Astrocyte of the spinal cord (primary cell): ENCODE results near the gene CSK.
A peak's percentile ranks its signal among the peaks of the same experiment; 100 is the strongest.

Experiments used
- DNase-seq: peaks from one replicate; pipeline ENCODE4 v3.0.0; 2011; ENCODE audit warnings: low read depth, low spot score
- H3K4me3 ChIP-seq: 2 replicates; pipeline ENCODE4 v1.5.1; 2011; ENCODE audit warnings: low read depth, mild to moderate bottlenecking, low read length, moderate library complexity
- in situ Hi-C: cut with HindIII; loops from 2 replicates; pipeline ENCODE4 v1.10.0; 2017; ENCODE audit warnings: low sequenced_read_pairs
- TF ChIP-seq, protein P1 (sequence below): IDR thresholded peaks from 2 replicates; pipeline ENCODE4 v1.5.1; 2012; ENCODE audit warnings: low read depth, mild to moderate bottlenecking, low read length, inconsistent platforms

CSK gene

DNA sequence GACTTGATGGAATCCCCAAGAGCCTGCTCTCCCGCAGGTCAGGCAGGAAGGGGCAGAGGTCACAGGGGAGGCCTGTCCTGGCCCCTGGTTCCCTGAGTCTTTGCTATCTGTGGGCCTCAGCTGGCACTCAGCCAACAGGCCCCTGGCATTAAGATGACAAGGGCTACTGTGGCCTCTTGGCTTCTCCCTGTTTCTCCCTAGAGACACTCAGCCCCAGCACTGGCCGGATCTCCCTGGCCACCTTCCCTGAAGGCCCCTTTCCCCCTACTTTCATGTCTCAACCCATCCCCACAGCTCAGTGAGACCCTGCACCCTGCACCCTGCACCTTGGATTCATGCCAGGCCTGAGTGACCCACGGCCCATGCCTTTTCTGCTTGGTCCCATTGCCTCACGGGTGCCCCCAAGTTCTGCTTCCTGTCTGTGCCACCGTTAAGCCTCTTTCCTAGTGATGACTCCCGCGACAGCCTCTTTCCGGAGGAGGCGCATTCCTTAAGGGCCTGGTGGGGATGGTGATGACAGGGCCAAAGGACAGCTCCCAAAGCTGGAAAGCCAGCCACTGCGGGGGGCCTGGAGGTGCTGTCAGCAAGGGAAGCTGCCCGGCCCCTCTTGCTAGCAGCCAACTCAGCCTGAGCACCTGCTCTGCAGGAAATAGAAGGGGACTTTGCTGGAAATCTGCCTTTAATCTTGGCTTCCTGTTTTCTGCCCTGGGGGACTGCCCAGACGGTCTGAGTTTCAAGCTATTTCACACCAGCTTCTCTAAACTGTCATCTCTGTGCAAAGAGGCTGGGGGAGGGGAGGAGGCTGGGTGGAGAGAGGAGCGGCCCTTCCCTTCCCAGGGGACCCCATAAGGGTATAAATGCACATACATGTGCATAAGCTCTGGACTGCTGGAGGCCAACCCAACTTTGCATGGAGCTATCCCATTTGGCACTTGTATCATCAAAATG lies 4.8 kb upstream of the CSK start:
- in situ Hi-C loops = no loop called here
- H3K4me3 ChIP-seq = no peak overlapping the region
- DNase-seq = no peak
- TF ChIP-seq, protein P1, sequence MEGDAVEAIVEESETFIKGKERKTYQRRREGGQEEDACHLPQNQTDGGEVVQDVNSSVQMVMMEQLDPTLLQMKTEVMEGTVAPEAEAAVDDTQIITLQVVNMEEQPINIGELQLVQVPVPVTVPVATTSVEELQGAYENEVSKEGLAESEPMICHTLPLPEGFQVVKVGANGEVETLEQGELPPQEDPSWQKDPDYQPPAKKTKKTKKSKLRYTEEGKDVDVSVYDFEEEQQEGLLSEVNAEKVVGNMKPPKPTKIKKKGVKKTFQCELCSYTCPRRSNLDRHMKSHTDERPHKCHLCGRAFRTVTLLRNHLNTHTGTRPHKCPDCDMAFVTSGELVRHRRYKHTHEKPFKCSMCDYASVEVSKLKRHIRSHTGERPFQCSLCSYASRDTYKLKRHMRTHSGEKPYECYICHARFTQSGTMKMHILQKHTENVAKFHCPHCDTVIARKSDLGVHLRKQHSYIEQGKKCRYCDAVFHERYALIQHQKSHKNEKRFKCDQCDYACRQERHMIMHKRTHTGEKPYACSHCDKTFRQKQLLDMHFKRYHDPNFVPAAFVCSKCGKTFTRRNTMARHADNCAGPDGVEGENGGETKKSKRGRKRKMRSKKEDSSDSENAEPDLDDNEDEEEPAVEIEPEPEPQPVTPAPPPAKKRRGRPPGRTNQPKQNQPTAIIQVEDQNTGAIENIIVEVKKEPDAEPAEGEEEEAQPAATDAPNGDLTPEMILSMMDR = no peak

DNA sequence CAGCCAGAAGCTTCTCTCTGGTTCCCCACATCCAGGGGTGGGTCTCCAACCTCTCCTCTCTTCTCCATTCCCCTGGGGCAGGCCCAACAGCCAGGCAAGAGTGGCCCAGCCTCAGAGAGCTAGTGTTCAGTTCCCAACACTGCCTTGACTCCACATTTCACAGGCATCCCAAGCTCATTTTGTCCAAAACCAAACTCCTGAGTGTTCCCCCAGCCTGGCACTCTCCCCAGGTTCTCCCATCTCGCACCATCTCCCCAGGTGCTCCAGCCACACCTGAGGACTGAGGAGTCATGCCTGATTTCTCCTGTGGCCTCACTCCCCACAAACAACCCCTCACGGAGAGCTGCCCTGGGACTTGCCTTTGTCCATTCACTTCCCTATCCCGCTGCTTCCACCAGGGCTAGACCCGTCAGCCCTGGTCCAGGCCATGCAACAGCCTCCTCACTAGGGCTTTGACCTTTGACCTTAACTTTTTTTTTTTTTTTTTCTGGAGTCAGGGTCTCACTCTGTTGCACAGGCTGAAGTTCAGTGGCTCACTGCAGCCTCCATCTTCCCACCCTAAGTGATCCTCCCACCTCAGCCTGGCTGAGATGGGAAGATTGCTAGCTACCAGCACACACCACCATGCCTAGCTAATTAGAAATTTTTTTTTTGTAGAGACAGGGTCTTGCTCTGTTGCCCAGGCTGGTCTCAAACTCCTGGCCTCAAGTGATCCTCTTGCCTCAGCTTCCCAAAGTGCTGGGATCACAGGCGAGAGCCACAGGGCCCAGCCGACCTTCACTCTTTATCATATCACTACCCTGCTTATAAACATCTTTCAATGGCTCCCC lies 3.9 kb upstream of the CSK start:
- TF ChIP-seq, protein P1 = no peak
- no peak for DNase-seq
- in situ Hi-C loops = no loop called here
- H3K4me3 ChIP-seq = no peak overlapping the region

DNA sequence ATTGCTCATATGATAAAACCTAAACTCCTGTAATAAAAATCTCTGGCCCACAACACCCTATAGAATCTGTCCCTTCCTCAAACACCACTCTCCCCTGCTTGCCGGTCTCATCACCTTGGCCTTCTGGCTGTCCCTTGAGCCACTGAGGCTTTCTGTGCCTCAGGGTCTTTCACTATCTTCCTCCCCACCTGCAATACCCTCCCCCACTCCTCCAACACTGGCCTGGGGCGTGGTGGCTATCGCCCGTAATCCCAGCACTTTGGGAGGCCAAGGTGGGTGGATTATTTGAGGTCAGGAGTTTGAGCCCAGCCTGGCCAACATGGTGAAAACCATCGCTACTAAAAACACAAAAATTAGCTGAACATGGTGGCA lies 3.3 kb upstream of the CSK start:
- H3K4me3 ChIP-seq = no peak overlapping the region
- DNase-seq = no peak
- TF ChIP-seq, protein P1 = no peak
- in situ Hi-C loops = no loop called here

DNA sequence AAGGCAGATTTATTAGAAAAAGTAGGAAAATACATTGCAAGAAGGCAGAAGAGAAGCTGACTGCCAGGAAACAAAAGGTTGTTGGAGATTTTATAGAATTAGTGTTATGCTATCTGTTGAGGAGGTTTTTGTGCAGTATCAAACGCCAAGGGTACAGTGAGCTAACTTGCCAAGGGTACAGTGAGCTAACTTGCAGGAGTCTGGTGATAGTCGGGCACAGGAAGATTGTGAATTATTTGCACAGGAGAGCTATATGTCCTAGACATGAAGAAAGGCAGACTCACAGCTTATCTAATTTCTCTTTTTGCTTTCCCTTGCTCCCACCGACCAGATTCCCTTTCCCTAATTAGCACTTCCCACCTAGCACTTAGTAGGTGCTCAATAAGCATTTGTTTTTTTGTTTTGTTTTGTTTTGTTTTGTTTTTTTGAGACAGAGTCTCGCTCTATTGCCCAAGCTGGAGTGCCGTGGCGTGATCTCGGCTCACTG lies 2.7 kb upstream of the CSK start:
- in situ Hi-C loops = no loop called here
- TF ChIP-seq, protein P1 = no peak
- no peak for DNase-seq
- no peak overlapping the region for H3K4me3 ChIP-seq

DNA sequence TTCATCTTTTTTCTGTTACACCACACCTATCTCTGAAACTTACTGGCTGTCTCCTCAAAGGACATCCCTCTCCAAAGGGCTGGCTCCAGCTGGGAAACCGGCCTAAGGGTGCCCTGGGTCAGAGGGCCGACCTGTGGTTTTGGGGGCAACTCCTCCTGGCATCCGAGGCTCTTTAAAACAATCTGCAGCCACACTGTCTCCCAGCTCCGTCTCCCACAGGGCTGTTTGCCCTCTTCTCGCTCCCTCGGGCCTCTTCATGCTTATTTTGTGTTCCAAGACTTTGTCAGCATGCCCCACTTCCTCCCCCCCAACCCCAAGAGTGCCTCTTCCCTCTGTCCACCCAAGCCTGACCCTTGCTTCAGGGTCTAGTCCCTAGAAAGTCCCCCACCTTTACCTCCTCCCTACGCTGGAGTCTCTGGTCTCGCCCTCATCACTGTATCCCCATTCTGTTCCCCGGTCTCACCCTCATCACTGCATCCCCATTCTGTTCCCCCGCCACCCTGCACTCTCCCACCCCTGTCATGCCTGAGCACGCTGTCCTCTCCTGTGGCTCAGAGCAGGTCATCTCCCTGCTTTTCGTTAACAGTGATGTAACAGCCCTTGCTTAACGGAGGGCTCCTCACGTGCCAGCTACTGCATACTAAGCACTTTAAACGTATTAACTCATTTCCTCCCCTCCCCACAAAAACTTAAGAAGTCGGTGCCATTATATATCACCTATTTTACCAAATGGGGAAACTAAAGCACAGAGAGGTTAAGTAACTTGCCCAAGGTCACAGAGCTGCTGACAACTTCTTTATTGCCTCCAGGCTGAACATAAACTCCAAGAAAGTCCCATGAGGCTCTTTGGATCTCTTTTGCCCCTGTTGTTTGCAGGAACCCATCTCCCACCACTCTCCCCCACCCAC lies 1.1 kb upstream of the CSK start:
- in situ Hi-C loops = no loop called here
- DNase-seq = no peak
- peak overlapping the region; percentile 45 for H3K4me3 ChIP-seq
- TF ChIP-seq, protein P1 = no peak
